ENCODE results near the gene LRRC31. TPM values are rescaled to one million over a fixed set of nuclear protein-coding genes. Genes with fewer than 3 reads are reported as not detected.

LRRC31 gene
- total RNA-seq (2022; extraction: Qiagen RNA extraction) = not detected in 5 replicates

DNA sequence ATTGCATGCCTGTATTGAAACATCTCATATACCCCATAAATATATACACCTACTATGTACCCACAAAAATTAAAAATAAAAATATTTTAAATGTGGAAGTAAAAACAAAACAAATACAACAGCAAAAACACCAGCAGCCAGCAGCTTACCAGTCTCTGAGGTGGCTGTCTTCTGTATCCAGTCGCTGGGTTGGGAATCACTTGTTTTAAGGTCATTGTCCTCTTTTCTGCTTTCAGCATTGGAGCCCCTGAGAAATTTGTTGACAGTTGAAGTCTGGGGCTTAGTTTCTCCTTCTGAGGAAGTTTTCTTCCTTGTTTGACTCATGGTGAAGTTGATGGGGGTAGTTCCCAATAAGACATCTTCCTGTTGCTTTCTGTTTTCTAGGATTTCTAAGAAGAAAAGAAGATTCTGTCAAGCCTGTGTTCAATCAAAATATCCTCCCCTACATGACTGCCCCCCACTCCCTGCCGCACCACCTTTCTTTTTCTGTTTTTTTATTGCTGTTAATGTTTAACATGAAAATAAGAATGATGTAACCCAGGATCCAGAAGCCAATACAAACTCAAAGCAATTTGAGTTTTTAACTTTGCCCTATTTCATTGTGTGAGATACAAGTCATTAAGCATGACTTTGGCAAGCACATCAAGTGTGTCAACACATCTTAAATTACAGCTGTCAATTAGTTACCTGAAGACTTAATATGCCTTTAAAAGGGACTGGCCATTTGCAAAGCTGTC is at the start of gene LRRC31:
LRRC31 (minus strand) TSS at position 452 of the 737 bp plus-strand sequence; CDS start at position 324, 128 bp downstream.

GRCh38 chr3:169911272-169911671 is 41.5 kb upstream of the LRRC31 start, which contains the start of gene SAMD7:
Gene SAMD7, plus strand, starts transcription at chr3:169911572. Its CDS starts 7,927 bp downstream, at chr3:169919499.

GRCh38 chr3:169812332-169813235 is 57.2 kb downstream of the LRRC31 start, which contains the start of the genes LRRC34 and LRRIQ4:
Gene LRRC34, minus strand, starts transcription at chr3:169812904. Its CDS starts 356 bp downstream, at chr3:169812548.
Gene LRRIQ4, plus strand, starts transcription at chr3:169812870. Its CDS starts 9,052 bp downstream, at chr3:169821922.

Other genes starting within 250 kb of the LRRC31 start
- gene MECOM, start 206.2 kb downstream of the LRRC31 start, total RNA-seq (2022; extraction: Qiagen RNA extraction) = 0.05 TPM in 1 of 5 replicates, not detected in the others
- gene TERC, start 104.9 kb downstream of the LRRC31 start, total RNA-seq (2022; extraction: Qiagen RNA extraction) = 0.42 TPM in 1 of 5 replicates, not detected in the others
- gene ACTRT3, start 100.4 kb downstream of the LRRC31 start, total RNA-seq (2022; extraction: Qiagen RNA extraction) = 2.2 to 3.1 TPM (median 2.8 TPM) in 5 replicates
- gene MYNN, start 96.5 kb downstream of the LRRC31 start, total RNA-seq (2022; extraction: Qiagen RNA extraction) = 7.7 to 10.6 TPM (median 9.6 TPM) in 5 replicates
- gene LRRIQ4, start 57.1 kb downstream of the LRRC31 start, total RNA-seq (2022; extraction: Qiagen RNA extraction) = not detected in 5 replicates
- not detected in 5 replicates for gene LRRC34, start 57.0 kb downstream of the LRRC31 start, total RNA-seq (2022; extraction: Qiagen RNA extraction)
- gene SAMD7, start 41.6 kb upstream of the LRRC31 start, total RNA-seq (2022; extraction: Qiagen RNA extraction) = not detected in 5 replicates
- 78.3 to 130 TPM (median 88.5 TPM) in 5 replicates for gene SEC62, start 96.9 kb upstream of the LRRC31 start, total RNA-seq (2022; extraction: Qiagen RNA extraction)
- 1.6 to 2.0 TPM (median 1.9 TPM) in 5 replicates for gene GPR160, start 168.1 kb upstream of the LRRC31 start, total RNA-seq (2022; extraction: Qiagen RNA extraction)

All from A549 treated with Mapracorat at 1 μM for 4 hours (cell line).